ENCODE results near the gene IFT43.
A peak's percentile ranks its signal among the peaks of the same experiment; 100 is the strongest.

Gene IFT43

GRCh38 chr14:76055330-76055729 is 69.8 kb downstream of the IFT43 start:
- H3K27ac ChIP-seq = no peak overlapping the region
- TF ChIP-seq CTCF (conservative IDR thresholded peaks at IDR 0.05) (no peak), ZFX (IDR thresholded peaks at IDR 0.05) (no peak)

- TF ChIP-seq CTCF (conservative IDR thresholded peaks at IDR 0.05) (peak; percentile 60), ZFX (IDR thresholded peaks at IDR 0.05) (no peak)
- no peak overlapping the region for H3K27ac ChIP-seq
Measured at GRCh38 chr14:76056128-76056527, 70.6 kb downstream of the IFT43 start.

GRCh38 chr14:76057914-76058313 is 72.4 kb downstream of the IFT43 start:
- no peak for TF ChIP-seq CTCF (conservative IDR thresholded peaks at IDR 0.05)
- no peak for TF ChIP-seq ZFX (IDR thresholded peaks at IDR 0.05)
- H3K27ac ChIP-seq = no peak overlapping the region

- no peak overlapping the region for H3K27ac ChIP-seq
- TF ChIP-seq ZFX (IDR thresholded peaks at IDR 0.05) (no peak), CTCF (conservative IDR thresholded peaks at IDR 0.05) (no peak)
Measured at GRCh38 chr14:76063327-76063726, 77.8 kb downstream of the IFT43 start.

GRCh38 chr14:76065519-76065918 is 80.0 kb downstream of the IFT43 start:
- no peak overlapping the region for H3K27ac ChIP-seq
- TF ChIP-seq CTCF (conservative IDR thresholded peaks at IDR 0.05) (no peak), ZFX (IDR thresholded peaks at IDR 0.05) (no peak)

GRCh38 chr14:76067536-76067935 is 82.0 kb downstream of the IFT43 start:
- TF ChIP-seq CTCF (conservative IDR thresholded peaks at IDR 0.05) (no peak), ZFX (IDR thresholded peaks at IDR 0.05) (no peak)
- no peak overlapping the region for H3K27ac ChIP-seq

- TF ChIP-seq ZFX (IDR thresholded peaks at IDR 0.05) (no peak), CTCF (conservative IDR thresholded peaks at IDR 0.05) (no peak)
- no peak overlapping the region for H3K27ac ChIP-seq
Measured at GRCh38 chr14:76073717-76074116, 88.2 kb downstream of the IFT43 start.
